OCI-LY1 (cell line): ENCODE data around the gene F10.
"Not testable (repeated sequence)": the region's sequence is repeated elsewhere in the genome, so short reads cannot be mapped to it uniquely, and the experiment has no call there.

Source experiments
- H2AFZ ChIP-seq: fragments of 200-600 bp; sonication (generic), shearing (Covaris generic); 2 replicates; pipeline ENCODE4 v1.6.0; 2014; ENCODE audit warnings: antibody characterized with exemption, mild to moderate bottlenecking, low read length
- H3F3A ChIP-seq: fragments of 200-600 bp; sonication (generic), shearing (Covaris generic); 2 replicates; pipeline ENCODE4 v1.6.0; 2014; ENCODE audit warnings: mild to moderate bottlenecking, antibody characterized with exemption, low read length, moderate library complexity; ENCODE audit not compliant: insufficient read depth
- H3K27ac ChIP-seq: fragments of 200-600 bp; sonication (generic); 2 replicates; pipeline ENCODE4 v1.5.1; 2014; ENCODE audit warnings: low read length, mixed run types, mild to moderate bottlenecking, low read depth; ENCODE audit not compliant: poor library complexity, severe bottlenecking
- H3K27me3 ChIP-seq: fragments of 200-600 bp; sonication (generic); 2 replicates; pipeline ENCODE4 v1.6.0; 2014; ENCODE audit warnings: antibody characterized with exemption, mild to moderate bottlenecking, low read length, moderate library complexity; ENCODE audit not compliant: insufficient read depth
- H3K36me3 ChIP-seq: fragments of 200-600 bp; sonication (generic); 2 replicates; pipeline ENCODE4 v1.6.1; 2014; ENCODE audit warnings: mild to moderate bottlenecking, antibody characterized with exemption, low read length, moderate library complexity, mixed read lengths; ENCODE audit not compliant: insufficient read depth
- H3K4me1 ChIP-seq: fragments of 200-600 bp; sonication (generic); 2 replicates; pipeline ENCODE4 v1.5.1; 2014; ENCODE audit warnings: mild to moderate bottlenecking, low read length, moderate library complexity; ENCODE audit not compliant: insufficient read depth, severe bottlenecking
- H3K4me2 ChIP-seq: fragments of 200-600 bp; sonication (generic), shearing (Covaris generic); 2 replicates; pipeline ENCODE4 v1.6.1; 2014; ENCODE audit warnings: low read length
- H3K4me3 ChIP-seq: fragments of 200-600 bp; sonication (generic); 2 replicates; pipeline ENCODE4 v1.5.1; 2014; ENCODE audit warnings: low read length, low read depth, mild to moderate bottlenecking, mixed read lengths; ENCODE audit not compliant: poor library complexity, severe bottlenecking
- H3K79me2 ChIP-seq: fragments of 200-600 bp; shearing (Covaris generic); 2 replicates; pipeline ENCODE4 v1.6.1; 2016; ENCODE audit warnings: mixed run types, low read length, mixed read lengths; ENCODE audit not compliant: insufficient read depth
- H3K9ac ChIP-seq: fragments of 200-600 bp; sonication (generic), shearing (Covaris generic); 2 replicates; pipeline ENCODE4 v1.6.1; 2014; ENCODE audit warnings: mild to moderate bottlenecking, low read length, mixed read lengths
- H3K9me2 ChIP-seq: fragments of 200-600 bp; sonication (generic), shearing (Covaris generic); 2 replicates; pipeline ENCODE4 v1.6.1; 2014; ENCODE audit warnings: low read depth, mild to moderate bottlenecking, low read length, mixed read lengths
- H3K9me3 ChIP-seq: fragments of 200-600 bp; shearing (Covaris generic); 2 replicates; pipeline ENCODE4 v1.6.1; 2014; ENCODE audit warnings: low read length, mixed read lengths
- H4K20me1 ChIP-seq: fragments of 200-600 bp; sonication (generic), shearing (Covaris generic); 2 replicates; pipeline ENCODE4 v1.6.0; 2016; ENCODE audit warnings: mild to moderate bottlenecking, low read length; ENCODE audit not compliant: insufficient read depth
- CTCF ChIP-seq: fragments of 200-600 bp; sonication (generic), shearing (Covaris generic); IDR thresholded peaks from 2 replicates; pipeline ENCODE4 v1.5.1; 2017; ENCODE audit warnings: mild to moderate bottlenecking, antibody characterized with exemption, low read length, moderate library complexity, mixed read lengths
- EZH2 ChIP-seq: fragments of 200-600 bp; sonication (generic), shearing (Covaris generic); IDR thresholded peaks from 2 replicates; pipeline ENCODE4 v1.8.0; 2017; ENCODE audit warnings: borderline replicate concordance, mixed run types, mild to moderate bottlenecking, antibody characterized with exemption, low read length, moderate library complexity, mixed read lengths

Gene F10

DNA sequence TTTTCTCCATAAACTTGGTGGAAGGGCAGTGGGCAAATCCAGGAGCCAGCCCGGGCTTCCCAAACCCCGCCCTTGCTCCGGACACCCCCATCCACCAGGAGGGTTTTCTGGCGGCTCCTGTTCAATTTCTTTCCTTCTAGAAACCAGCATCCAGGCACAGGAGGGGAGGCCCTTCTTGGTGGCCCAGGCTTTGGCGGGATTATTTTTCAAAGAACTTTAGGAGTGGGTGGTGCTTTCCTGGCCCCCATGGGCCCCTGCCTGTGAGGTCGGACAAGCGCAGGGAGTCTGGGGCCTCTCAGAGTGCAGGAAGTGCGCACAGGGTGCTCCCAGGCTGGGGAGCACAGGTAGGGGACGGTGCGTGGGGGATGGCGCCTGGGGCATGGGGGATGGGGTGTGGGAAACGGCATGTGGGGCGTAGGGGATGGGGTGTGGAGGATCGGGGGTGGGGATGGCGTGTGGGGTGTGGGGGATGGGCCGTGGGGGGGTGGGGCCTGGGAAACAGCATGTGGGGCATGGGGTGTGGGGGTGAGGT lies 16.6 kb upstream of the F10 start:
- Histone ChIP-seq H3K27ac (no peak overlapping the region), H3K27me3 (no peaks in the 10 kb centered on the region; the same call in 1 of the 2 replicates), H3K4me2 (no peak overlapping the region), H3K4me1 (no peaks in the 10 kb centered on the region), H2AFZ (no peak overlapping the region), H3F3A (no peaks in the 10 kb centered on the region), H3K9me3 (no peaks in the 10 kb centered on the region), H3K9me2 (no peaks in the 10 kb centered on the region), H4K20me1 (no peaks in the 10 kb centered on the region), H3K4me3 (no peak overlapping the region), H3K36me3 (no peaks in the 10 kb centered on the region), H3K79me2 (no peaks in the 10 kb centered on the region), H3K9ac (no peak overlapping the region)
- TF ChIP-seq CTCF (no peak), EZH2 (no peak)

DNA sequence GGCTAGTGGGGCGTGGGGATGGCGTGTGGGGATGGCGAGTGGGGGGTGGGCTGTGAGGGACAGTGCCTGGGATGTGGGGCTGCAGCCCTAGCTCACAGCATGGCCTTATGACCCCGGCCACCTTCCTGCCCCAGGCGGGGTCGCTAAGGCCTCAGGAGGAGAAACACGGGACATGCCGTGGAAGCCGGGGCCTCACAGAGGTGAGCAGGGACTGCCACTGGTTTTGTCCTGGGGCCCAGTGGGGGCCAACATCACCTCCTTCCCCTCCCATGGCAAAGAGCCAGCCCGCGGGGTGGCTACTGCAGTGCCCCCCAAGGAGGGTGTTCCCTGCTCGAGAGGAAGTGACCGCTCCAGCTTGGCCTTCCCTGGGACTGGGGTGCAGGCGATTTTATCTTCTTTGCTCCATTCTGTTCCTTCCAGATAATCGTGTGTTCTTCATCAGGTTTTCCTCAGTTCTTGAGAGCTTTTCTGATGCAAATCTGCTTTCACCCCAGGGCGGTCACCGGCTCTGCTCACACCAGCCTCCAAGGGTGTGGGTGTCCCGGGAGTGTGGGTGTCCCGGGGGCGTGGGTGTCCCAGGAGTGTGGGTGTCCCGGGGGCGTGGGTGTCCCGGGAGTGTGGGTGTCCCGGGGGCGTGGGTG lies 15.8 kb upstream of the F10 start:
- Histone ChIP-seq H3K79me2 (no peaks in the 10 kb centered on the region), H3K9me3 (no peaks in the 10 kb centered on the region), H3K9ac (no peak overlapping the region), H3K27me3 (no peaks in the 10 kb centered on the region; the same call in 1 of the 2 replicates), H3K27ac (no peak overlapping the region), H2AFZ (no peak overlapping the region), H3K4me1 (no peaks in the 10 kb centered on the region), H3K4me3 (no peak overlapping the region), H3K4me2 (no peak overlapping the region), H3F3A (no peaks in the 10 kb centered on the region), H3K36me3 (no peaks in the 10 kb centered on the region), H4K20me1 (no peaks in the 10 kb centered on the region), H3K9me2 (no peaks in the 10 kb centered on the region)
- TF ChIP-seq EZH2: no peak
- TF ChIP-seq CTCF: no peak

GRCh38 chr13:113108521-113108920 lies 14.1 kb upstream of the F10 start:
- not testable (repeated sequence) for H3K9ac ChIP-seq, H3K4me1 ChIP-seq, H3K4me3 ChIP-seq, H4K20me1 ChIP-seq, H3K9me2 ChIP-seq, H3K36me3 ChIP-seq, H2AFZ ChIP-seq, H3K79me2 ChIP-seq, H3K9me3 ChIP-seq, H3K27ac ChIP-seq, H3F3A ChIP-seq, H3K27me3 ChIP-seq, H3K4me2 ChIP-seq
